Endothelial cell (in vitro differentiated cells): ENCODE results near the gene DMPK. TPM values are rescaled to one million over a fixed set of nuclear protein-coding genes. Genes with fewer than 3 reads are reported as not detected.
"Not testable (repeated sequence)": the region's sequence is repeated elsewhere in the genome, so short reads cannot be mapped to it uniquely, and the experiment has no call there.

Experiments used
- DNase-seq: peaks from one replicate; pipeline ENCODE4 v3.0.0; 2021; ENCODE audit warnings: low spot score
- H3K27ac Mint-ChIP-seq: one replicate; pipeline ENCODE4 v1.8.0; 2021; ENCODE audit warnings: mixed read lengths, inconsistent platforms; ENCODE audit not compliant: unreplicated experiment
- H3K27me3 Mint-ChIP-seq: one replicate; pipeline ENCODE4 v1.8.0; 2021; ENCODE audit warnings: mild to moderate bottlenecking, moderate library complexity, mixed read lengths, inconsistent platforms; ENCODE audit not compliant: unreplicated experiment
- H3K36me3 Mint-ChIP-seq: one replicate; pipeline ENCODE4 v1.8.0; 2021; ENCODE audit warnings: mild to moderate bottlenecking, low read depth, mixed read lengths, inconsistent platforms; ENCODE audit not compliant: unreplicated experiment
- H3K4me1 Mint-ChIP-seq: one replicate; pipeline ENCODE4 v1.8.0; 2021; ENCODE audit warnings: mild to moderate bottlenecking, mixed read lengths, inconsistent platforms; ENCODE audit not compliant: unreplicated experiment
- H3K4me3 Mint-ChIP-seq: one replicate; pipeline ENCODE4 v1.8.0; 2021; ENCODE audit warnings: mild to moderate bottlenecking, mixed read lengths, inconsistent platforms; ENCODE audit not compliant: unreplicated experiment
- H3K9me3 Mint-ChIP-seq: one replicate; pipeline ENCODE4 v1.8.0; 2021; ENCODE audit warnings: mixed read lengths, inconsistent platforms; ENCODE audit not compliant: unreplicated experiment
- CTCF ChIP-seq: fragments of 200-600 bp; sonication (generic); IDR thresholded peaks from one replicate; pipeline ENCODE4 v1.5.0; 2021; ENCODE audit warnings: antibody characterized with exemption; ENCODE audit not compliant: unreplicated experiment
- total RNA-seq: library from RNA; stranded (reverse); fragmentation: NEBNext Ultra II Directional; extraction: Animal tissue kit (Norgen Biotek cat#: 25700); gene quantifications from one replicate; pipeline ENCODE4 v1.2.1, GENCODE V29; 2021; ENCODE audit not compliant: unreplicated experiment

Gene DMPK
- total RNA-seq, 1 donor from 2014 or later, result 80.3 TPM

DNA sequence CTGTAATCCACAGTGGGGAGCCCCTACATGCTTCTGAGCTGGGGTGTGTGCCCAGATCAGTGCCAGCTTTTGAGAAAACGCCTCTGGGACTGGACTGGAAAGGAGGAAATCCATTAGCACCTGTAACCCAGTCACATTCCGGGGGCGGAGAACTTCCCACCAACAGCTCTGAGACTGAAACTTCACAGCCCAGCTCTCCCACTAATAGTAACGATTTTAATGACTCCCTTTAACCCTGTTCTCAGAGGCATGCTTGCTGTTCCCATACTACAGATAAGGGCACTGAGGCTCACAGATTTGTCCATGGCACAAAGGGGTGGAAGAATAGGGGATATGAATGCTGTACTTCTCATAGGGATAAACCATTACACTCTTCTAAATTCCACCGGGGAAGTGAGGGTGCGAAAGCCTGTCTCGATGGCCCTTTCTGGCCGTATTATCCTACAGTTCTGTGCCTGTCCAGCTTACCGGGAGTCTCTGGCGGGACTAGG is 52.4 kb downstream of the DMPK start:
- Mint-ChIP-seq H3K27me3 (peaks cover 18% of the 10 kb centered on the region), H3K4me1 (peaks cover 5% of the 10 kb centered on the region), H3K4me3 (peak overlapping the region; percentile 99), H3K36me3 (no peaks in the 10 kb centered on the region), H3K27ac (peak overlapping the region; percentile 80), H3K9me3 (no peaks in the 10 kb centered on the region)
- TF ChIP-seq CTCF, result no peak
- DNase-seq, result no peak

DNA sequence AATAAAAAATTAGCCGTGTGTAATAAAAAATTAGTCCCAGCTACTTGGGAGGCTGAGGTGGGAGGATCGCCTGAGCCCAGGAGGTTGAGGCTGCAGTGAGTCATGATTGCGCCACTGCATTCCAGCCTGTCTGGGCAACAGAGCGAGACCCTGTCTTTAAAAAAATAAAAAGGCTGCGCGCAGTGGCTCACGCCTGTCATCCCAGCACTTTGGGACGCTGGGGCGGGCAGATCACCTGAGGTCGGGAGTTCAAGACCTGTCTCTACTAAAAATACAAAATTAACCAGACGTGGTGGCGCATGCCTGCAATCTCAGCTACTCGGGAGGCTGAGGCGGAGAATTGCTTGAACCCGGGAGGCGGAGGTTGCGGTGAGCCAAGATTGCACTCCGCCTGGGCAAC is 53.6 kb downstream of the DMPK start:
- not testable (repeated sequence) for H3K36me3 Mint-ChIP-seq, DNase-seq, H3K4me3 Mint-ChIP-seq, H3K4me1 Mint-ChIP-seq, H3K27ac Mint-ChIP-seq, H3K9me3 Mint-ChIP-seq
- peaks cover 12% of the 10 kb centered on the region for H3K27me3 Mint-ChIP-seq

GRCh38 chr19:45720065-45720464 is 62.2 kb downstream of the DMPK start:
- H3K27ac Mint-ChIP-seq, H3K27me3 Mint-ChIP-seq, H3K9me3 Mint-ChIP-seq, H3K4me3 Mint-ChIP-seq, H3K36me3 Mint-ChIP-seq, DNase-seq: not testable (repeated sequence)
- peaks cover 27% of the 10 kb centered on the region for H3K4me1 Mint-ChIP-seq

Other genes with a start within 250 kb of the DMPK start
- gene OPA3, start 197.7 kb downstream of the DMPK start, total RNA-seq, result 13.4 TPM
- 13.5 TPM for gene GPR4, start 180.3 kb downstream of the DMPK start, total RNA-seq
- 20.3 TPM for gene EML2, start 143.1 kb downstream of the DMPK start, total RNA-seq
- gene GIPR, start 114.3 kb downstream of the DMPK start, total RNA-seq, result 1.6 TPM
- gene SNRPD2, start 90.5 kb downstream of the DMPK start, total RNA-seq, result 479 TPM
- gene QPCTL, start 89.8 kb downstream of the DMPK start, total RNA-seq, result 10.6 TPM
- gene FBXO46, start 51.6 kb downstream of the DMPK start, total RNA-seq, result 29.9 TPM
- not detected for gene MEIOSIN, start 49.1 kb downstream of the DMPK start, total RNA-seq
- gene SIX5, start 13.2 kb downstream of the DMPK start, total RNA-seq, result 21.9 TPM
- 95.3 TPM for gene DMWD, start 10.4 kb upstream of the DMPK start, total RNA-seq
- gene RSPH6A, start 32.8 kb upstream of the DMPK start, total RNA-seq, result 0.28 TPM
- gene SYMPK, start 80.7 kb upstream of the DMPK start, total RNA-seq, result 70.7 TPM
- gene FOXA3, start 81.8 kb upstream of the DMPK start, total RNA-seq, result 1.1 TPM
- 17.6 TPM for gene IRF2BP1, start 103.7 kb upstream of the DMPK start, total RNA-seq
- 9.0 TPM for gene MYPOP, start 120.1 kb upstream of the DMPK start, total RNA-seq
- not detected for gene NANOS2, start 132.3 kb upstream of the DMPK start, total RNA-seq
- 86.0 TPM for gene NOVA2, start 191.4 kb upstream of the DMPK start, total RNA-seq
- gene CCDC61, start 213.0 kb upstream of the DMPK start, total RNA-seq, result 9.5 TPM
- 0.54 TPM for gene PGLYRP1, start 240.6 kb upstream of the DMPK start, total RNA-seq